GM21367 (cell line): Measurements from ENCODE around the gene DENND2D.
"Not testable (repeated sequence)": the region's sequence is repeated elsewhere in the genome, so short reads cannot be mapped to it uniquely, and the experiment has no call there.

Source experiments
- ATAC-seq: cut with Tn5 transposase; IDR thresholded peaks from one replicate; pipeline ENCODE4 v1.9.1; 2021; ENCODE audit not compliant: unreplicated experiment

The DENND2D gene

DNA sequence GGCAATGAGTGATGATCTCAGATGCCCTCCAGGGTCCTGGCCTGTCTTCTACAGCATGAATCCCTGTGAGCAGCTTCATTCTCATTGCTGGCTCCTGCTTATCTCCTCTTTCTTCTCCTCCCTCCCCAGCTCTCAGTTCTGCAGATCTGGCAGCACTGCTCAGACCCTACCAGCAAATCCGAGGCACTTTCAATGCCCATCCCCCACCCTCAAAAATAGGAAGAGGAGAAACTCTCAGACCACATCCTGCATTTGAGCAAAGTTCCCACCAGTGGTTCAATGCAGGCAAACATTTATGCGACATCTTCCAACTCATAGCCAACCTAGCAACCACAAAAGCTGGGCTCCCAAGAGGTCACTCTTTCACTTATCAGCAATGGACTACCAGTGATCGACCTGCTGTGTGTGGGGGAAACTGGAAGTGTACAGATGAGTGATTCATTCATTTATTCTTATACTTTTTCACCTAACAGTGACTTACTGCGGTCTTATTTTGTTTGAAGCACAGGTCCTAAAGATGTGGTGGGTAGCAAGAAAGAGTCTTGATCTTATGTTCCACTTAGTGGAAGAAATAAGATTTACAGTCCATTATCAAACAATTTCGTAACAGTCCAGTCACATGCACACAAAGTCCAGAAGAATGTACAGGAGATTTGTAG is 21.3 kb upstream of the DENND2D start:
- ATAC-seq: peak; percentile 46

DNA sequence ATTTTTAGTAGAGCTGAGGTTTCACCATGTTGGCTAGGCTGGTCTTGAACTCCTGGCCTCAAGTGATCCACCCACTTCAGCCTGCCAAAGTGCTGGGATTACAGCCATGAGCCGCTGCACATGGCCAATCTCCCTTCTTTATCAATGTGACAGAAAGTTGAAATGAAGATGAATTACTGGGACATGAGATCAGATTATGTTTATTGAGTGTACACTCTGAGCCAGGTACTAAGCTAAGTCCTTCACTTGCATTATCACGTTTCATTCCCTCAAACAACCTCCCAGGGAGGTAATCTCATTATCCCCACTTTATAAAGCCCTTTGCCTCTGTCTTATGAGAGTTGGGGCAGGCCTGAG is 20.8 kb upstream of the DENND2D start:
- ATAC-seq: no peak

DNA sequence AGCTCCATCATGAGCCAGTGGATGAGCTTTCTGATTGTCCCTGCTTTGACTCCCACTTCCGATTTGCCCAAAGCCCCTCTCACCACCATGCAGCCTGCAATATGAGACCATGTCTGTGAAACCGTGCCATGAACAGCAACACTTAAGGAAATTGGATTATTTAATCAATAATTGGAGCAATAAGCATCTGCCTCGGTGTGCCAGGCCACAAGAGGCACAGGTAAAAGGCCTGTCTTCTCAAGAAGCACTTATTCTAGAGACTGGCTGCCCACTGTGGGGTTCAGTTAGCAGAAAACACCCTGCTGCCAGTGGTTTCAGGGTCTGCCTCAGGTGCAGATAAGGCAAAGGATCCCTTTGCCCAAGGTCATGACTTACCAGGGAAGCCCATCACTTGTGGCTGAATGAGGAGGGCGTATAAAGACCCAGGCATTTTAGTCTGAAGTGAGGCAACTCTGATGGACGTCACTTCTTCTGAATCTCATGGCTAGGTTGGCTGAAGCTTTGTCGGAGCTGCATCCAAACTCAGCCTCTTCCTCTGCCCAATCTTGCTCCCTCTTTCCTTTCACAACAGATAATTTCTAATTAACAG is 19.9 kb upstream of the DENND2D start:
- no peak for ATAC-seq

DNA sequence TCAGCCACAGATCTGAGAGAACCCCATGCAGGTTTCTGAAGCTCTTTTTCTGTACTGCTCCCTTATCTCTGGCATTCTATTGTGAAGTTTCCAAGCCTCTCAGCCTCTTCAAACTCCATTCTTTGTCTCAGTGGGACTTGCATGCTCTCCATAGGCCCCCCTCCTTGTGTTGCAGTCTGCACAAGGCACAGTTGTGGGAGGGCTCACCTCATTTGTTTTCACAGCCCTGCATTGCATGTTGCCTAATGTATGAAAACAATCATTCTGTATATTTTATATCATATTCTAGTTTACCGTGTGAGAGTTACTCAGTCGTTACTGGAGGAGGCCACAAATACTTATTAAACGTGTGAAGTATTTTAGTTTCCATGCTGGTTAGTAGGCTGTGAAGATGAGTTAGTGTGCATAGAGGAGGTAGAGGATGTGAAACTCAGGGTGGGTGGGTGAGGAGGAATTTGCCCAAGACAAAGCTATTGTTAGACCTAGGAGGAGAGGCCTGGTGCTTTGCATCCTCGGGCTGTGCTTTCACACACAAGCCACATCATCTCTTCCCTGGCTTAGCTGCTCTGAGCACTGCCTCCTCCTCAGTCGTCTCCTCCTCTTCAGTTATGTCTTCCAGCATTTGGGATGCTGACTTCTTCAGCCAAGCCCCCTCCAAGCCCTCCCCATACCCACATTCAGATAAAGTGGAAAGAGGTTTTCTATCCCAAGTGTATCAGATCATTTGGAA is 19.3 kb upstream of the DENND2D start:
- peak; percentile 27 for ATAC-seq

DNA sequence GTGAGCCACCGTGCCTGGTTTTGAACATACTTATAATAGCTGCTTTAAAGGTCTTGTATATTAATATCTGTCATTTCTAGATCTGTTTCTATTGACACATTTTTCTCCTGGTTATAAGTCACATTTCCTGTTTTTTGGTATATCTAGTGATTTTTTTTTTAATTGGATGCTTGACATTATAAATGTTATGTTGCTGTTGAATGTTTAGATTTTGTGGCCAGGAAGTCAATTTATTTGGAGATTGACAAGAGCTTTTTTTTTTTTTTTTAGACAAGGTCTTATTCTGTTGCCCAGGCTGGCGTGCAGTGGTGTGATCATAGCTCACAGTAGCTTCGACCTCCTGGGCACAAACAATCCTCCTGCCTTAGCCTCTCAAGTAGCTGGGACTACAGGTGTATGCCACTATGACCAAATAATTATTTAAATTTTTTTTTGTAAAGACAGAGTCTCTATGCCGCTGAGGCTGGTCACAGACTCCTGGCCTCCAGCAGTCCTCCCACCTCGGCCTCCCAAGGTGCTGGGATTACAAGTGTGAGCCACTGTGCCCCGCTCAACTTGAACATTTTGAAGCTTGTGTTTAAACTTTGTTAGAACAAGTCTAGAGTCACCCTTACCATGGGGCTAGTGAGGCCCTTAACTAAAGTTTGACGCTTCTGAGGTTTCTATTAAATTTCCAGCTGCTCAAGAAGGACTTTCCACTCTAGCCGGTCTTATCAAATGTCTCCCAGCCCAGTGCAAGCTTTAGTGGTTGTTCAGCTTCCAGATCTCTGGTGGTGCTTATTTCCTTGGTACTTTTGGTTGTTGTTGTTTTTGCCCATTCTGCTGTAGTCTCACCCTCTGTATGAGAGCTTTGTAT is 18.5 kb upstream of the DENND2D start:
- no peak for ATAC-seq

DNA sequence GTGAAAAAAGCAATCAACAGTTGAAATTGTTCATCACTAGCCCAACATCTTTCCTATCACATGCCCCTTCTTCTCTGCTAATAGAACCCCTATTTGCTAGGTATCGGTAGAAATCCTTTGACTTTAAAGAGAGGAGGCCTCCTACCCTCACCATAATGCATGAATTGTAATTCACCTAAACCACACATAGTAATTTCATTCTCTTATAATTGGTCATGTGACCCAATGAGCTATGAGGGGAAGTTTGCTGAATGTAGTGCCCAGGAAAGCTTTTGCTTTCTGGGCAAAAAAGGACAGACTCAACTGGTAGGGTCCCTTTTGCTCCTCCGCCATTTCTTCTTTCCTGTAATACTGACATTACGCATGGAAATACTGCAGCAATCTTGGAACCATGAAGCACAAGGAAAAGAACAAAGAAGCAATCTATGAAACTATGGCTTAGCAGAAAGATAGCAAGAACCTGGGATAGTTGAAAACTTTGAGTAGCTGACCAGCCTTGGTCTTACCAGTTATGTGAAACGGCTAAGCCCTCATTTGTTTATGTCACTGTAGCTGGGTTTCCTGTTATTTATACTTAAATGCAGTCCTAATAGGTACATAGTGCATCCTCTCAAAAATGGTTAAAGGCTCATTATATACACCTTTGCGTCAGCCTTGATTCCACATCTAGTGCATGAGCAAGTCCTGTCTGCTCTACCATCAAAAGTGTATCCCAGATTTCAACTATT is 16.9 kb upstream of the DENND2D start:
- ATAC-seq: no peak

DNA sequence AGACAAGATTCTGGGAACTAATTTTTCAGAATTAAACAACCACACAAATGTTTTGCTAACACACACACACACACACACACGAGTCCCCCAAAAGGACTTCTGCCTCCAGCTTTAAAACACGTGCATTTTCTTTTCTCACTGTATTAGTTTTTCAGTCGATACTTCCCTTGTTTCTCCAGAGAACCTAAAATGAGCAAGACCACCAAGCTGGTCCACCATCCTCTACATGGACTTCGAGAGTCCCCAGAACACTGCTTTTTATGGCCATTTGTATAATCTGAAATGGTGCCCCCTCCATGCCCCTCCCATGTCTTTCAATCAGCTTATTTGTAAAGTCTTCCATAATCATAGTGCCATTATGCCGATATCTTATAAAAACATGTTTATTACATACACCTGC is 16.3 kb upstream of the DENND2D start:
- ATAC-seq: no peak

DNA sequence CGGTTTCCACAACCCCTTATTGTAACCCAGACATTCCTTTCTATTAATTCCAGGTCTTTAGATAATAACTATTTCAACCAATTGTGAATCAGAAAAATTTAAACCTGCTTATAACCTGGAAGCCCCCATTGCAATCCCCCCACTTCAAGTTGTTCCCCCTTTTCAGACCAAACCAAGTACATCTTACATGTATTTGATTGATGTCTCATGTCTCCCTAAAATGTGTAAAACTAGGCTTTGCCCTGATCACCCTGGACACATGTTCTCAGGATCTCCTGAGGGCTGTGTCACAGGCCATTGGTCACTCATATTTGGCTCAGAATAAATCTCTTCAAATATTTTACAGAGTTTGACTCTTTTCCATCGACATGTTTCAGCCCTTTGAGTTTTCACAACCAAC is 14.8 kb upstream of the DENND2D start:
- ATAC-seq: not testable (repeated sequence)

DNA sequence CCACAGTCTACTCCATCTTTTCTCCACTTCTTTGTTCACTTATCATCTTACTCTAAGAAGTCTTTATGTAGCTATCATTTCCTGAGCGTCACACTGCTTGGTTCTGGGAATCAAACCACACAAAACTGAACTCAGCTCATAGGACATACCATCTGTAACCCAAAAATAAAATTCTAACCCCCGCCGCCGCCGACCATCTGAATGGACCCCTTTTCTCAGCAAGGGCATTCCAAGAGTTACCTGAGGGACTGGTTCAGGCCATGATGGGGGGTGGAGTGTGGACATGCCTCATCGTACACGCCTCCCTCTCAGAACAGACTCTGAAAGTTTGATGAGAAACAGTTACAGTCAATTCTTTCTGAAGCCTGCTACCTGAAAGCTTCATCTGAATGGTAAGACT is 14.4 kb upstream of the DENND2D start:
- ATAC-seq: no peak

DNA sequence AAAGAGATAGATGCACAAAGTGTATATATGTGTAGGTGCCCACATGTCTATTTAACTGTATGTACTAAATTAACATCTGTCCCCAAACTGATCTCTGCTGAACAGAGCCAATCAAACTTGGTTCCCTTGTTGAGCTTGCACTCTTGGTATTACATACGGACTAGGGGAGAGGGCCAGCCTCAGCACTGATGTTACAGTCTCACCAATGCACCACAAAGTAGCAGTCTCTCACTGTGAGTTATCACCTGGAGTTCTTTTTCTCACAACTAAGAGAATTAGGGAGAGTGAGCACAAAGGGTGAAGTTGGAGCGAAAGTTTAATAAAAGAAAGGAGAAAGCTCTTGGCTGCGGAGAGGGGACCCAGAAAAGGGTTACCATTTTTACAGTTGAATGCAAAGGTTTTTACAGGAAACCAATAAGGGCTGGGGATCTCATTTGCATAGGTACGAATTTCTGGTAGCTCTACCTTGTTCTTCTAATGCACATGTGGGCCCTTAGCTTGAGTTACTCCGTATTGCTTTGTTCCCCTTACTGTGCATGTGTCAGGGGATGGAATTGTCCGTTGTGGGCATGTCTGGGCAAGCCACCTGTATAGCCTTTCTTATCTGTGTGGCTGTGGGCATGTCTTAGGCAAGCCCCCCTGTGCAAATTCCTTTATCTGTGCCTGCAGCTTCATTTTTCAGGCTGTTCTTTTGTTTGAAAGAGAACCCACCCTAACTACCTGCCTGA is 13.8 kb upstream of the DENND2D start:
- no peak for ATAC-seq

DNA sequence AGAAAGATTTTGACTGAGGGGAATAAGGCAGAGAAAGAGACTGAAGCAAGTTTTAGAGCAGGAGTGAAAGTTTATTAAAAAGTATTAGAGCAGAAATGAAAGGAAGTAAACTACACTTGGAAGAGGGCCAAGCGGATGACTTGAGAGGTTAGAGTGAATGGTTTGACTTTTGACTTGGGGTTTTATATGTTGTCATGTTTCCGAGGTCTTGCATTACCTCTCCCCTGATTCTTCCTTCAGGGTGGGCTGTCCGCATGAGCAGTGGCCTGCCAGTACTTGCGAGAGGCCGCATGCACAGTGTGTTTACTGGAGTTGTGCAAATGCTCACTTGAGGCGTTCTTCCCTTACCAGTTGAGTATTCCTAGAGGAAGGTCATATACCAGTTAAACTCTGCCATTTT is 13.0 kb upstream of the DENND2D start:
- no peak for ATAC-seq

DNA sequence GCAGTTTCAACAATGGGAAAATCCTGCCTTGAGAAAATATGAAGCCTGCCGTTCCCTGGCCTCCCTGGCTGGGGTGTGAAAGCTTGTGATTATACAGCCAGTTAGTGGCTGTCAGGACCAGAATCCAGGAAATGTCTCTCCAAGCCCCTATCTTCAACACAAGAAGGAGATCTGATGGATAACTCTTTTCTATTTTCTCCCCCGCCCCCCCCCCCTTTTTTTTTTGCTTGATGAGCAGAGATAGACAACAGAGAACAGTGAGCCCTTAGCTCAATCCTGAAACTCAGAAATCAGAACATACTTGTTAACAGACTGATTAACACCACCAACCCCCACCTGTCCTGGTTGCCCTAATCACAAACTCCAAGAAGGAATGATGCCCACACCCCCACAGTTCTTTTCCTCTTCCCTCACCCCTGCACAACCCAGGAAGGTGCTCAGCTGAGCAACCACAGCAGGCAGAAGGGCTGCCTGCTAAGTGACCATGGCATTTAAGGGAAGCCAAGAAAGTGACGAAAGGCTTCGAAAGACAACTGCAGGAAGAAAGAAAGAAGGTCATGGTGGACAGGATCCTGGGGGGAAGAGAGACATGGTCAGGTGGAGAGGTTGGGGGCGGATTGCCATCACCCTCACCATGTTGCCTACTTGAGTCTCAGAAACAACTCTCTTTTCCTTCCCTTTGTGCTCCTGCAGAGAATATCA is 12.3 kb upstream of the DENND2D start:
- no peak for ATAC-seq

DNA sequence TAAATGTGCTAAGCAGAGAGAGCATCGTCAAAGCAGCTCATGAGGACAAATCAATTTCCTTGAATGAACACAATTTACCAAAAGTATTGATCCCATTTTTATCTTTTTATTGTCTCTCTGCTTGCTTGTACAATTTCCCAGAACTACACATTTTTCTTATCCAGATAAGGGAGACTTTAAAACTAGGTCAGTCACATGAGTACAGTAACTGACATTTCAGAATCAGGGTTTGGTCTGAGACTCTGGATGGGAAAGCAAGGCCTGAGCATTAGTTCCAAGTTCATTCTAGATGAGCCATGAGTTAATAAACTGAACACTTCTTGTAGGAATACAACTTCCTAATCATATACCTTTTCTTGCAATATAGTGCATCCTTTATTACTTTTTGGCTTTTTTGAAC is 11.5 kb upstream of the DENND2D start:
- ATAC-seq: no peak

DNA sequence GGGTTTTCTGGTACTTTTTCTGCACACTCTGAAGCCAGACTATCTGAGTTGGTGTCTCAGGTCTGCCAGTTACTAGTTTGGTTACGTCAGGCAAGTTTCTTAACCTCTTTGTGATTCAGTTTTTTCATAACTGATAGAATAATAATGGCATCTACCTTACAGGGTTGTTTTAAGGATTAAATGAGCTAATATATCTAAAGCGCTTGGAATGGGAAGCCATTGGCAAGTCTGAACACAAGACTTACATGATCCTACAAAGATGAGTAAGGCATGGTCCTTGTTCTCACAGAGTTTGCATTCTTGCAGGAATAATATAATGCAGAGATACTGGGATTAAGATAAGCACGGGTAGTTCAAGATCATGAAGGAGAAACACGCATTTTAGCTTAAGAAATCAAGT is 9.2 kb upstream of the DENND2D start:
- no peak for ATAC-seq

DNA sequence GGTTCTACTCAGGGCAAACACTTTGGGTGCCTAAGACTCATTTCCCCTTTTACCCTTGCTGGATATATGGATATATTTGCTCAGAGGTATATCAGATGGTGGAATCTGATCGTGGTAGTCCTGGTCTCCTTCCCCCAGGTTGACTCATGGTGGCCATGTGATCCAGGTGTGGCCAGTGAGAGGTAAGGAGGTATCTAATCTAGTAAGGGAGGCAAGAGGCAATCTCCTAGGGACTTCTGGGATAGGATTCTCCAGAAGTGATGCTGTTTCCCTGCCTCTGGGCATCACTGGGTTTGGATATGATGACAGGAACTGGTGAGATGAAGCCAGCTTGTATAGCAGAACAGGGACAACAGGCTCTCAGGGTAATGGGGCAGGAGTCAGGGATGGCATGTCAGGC is 8.5 kb upstream of the DENND2D start:
- no peak for ATAC-seq

DNA sequence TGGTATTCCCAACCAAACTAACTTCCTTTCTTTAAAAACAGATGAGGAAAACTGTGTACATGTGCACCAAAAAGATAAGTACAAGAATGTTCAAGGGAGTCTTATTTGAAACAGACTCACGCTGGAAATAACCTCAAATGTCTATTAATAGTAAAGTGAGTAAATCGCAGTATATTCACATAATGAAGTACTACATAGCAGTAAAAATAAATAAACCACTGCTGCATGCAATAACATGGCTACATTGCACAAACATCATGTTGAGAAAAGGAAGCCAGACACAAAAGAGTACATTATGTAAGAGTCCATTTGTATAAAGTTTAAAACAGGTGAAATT is 5.2 kb upstream of the DENND2D start:
- ATAC-seq: no peak

DNA sequence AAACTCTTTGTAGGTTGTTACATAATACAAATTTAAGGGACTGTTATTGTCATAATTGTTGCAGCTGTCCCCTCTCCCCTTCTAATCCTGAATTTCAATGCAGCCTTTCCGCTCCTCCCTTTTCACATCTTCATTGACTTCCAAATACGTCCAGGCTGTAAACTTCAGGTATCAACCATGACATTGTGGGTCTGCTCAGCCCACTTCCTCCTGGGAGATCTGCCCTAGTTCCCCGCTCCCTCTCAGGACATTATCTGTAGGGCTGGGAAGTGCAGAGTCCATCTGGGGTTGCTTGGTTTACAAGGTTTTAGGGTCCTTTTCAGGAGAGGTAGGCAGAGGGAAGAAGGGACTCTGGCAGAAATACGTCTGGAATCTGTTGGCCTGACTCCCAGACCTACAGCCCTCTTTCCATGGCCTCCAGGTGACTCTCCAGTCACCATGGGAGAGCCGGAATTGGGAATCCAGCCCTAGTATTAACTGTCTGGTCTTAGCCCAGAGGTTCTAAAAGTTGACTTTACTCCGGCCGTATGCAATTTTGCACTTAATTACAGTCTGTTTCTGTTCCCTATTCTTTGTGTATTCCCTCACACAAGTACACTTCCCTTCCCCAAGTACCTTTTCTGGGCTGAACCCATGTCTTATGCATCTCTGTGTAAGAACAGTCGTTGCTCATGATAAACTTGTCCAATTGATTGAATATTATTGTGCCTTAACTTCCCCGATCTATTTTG is 4.7 kb upstream of the DENND2D start:
- ATAC-seq: no peak

DNA sequence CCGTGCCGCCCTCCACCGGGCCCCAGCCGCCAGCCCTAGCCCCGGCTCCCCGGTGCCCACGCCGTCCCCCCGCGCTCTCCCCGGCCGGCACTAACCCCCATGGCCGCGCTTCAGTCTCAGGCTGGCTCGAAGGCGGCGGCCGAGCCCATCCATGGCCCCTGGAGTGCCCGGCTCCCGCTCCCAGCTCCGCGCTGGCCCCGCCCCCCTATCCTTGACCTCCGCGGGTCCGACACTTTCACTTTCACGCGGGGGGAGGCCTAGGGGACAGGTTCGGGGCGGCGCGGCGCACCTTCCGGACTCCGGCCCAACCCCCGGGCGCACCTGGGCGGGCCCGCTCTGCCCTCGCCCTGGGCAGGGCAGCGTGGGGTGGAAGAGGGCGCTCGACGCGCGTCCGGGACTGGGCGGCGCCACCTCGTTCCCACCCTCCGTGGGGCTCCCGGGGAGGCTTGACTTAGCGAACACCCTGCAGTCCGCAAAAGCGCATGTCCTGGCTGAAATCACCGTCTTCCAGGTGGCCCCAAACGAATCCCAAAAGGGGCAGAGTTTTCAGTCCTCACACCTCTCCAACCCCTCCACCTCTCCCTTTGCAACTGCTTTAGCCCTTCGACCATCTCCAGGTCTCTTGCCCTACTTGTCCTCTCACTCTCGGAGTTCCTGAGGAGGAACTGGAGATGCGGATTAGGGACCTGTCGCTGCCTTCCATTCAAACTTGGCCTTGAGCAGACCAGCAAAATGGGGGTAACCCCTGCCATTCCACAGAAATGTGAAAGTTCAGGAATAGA is 3.9 kb upstream of the DENND2D start:
- peak; percentile 43 for ATAC-seq
